Right lobe of liver (tissue), 4 donors: ENCODE results near the gene CDK14.

Experiments
- POLR2A ChIP-seq: fragments of 450-650 bp; IDR thresholded peaks from one replicate; pipeline ENCODE4 v1.6.1; 2017; ENCODE audit warnings: antibody characterized with exemption, mild to moderate bottlenecking
- TF ChIP-seq, protein P1 (sequence below), 4 donors: fragments of 200-600 bp in 3 of 4; fragments of 450-650 bp in 1 of 4; IDR thresholded peaks; one replicate each; pipeline versions ENCODE4 v1.5.1 to v1.8.0; 2016 to 2022; ENCODE audit warnings: antibody characterized with exemption in 4 of 4, mild to moderate bottlenecking in 2 of 4
- donor health status: DM: no; HTN: no; CAD: no.
- donor health status: DM: no; HTN: no; CAD: no.
- donor health status: DM: no; HTN: yes; CAD: no.

DNA sequence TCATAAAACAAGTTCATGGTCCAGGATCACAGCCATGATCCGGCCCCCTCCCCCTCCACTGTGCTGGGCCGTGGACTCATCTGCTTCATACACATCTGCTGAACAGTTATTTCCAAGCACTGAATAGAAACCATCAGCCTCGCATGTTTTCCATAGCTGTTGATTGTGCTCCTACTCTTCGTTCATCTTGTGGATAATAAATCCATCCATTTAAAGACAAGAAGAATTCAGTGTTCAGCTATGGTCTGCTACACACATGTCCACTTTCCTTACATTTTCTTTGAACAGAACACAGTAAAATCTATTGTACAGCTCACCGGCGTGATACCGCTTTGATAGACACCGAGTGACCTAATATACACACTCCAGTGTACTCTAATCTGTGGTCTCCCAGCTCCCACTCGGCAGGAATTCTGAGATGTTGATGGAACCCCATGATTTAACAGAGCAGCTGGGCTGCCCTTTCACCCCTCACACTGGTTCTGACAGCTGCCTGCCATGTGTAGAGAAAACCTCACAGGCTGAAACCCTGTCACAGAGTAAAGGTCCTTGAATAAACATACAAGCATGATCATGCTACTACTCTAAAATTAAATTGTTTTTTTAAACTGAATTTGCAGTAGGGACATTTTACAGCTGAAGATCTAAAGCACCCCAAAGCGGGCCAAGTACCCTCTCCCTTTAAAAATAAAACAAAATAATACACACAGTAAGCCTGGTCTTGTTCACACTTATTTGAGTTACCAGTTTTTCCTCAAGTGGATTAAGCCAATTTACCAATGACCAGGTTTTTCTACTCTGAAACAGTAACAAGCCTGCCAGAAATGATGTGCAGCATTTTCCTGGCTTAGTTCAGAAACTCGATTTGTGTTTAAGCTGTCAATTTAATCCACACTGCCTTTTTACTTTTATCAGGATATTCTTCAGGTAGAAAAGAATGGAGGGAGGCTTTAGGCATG lies 573.0 kb downstream of the CDK14 start:
- TF ChIP-seq, protein P1, sequence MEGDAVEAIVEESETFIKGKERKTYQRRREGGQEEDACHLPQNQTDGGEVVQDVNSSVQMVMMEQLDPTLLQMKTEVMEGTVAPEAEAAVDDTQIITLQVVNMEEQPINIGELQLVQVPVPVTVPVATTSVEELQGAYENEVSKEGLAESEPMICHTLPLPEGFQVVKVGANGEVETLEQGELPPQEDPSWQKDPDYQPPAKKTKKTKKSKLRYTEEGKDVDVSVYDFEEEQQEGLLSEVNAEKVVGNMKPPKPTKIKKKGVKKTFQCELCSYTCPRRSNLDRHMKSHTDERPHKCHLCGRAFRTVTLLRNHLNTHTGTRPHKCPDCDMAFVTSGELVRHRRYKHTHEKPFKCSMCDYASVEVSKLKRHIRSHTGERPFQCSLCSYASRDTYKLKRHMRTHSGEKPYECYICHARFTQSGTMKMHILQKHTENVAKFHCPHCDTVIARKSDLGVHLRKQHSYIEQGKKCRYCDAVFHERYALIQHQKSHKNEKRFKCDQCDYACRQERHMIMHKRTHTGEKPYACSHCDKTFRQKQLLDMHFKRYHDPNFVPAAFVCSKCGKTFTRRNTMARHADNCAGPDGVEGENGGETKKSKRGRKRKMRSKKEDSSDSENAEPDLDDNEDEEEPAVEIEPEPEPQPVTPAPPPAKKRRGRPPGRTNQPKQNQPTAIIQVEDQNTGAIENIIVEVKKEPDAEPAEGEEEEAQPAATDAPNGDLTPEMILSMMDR (IDR thresholded peaks at IDR 0.05), result no peak
- TF ChIP-seq POLR2A, result no peak
